Effector memory CD4-positive, alpha-beta T cell (primary cell): ENCODE results near the gene PAX7.

Source experiments
- DNase-seq, 3 donors: peaks; one replicate each; pipeline ENCODE4 v3.0.0-alpha.2; 2020
- H3K27ac ChIP-seq: 2 replicates; pipeline ENCODE4 v1.7.0; 2013; ENCODE audit warnings: mild to moderate bottlenecking, low read length, moderate library complexity; ENCODE audit not compliant: insufficient read depth, poor library complexity, severe bottlenecking
- H3K27me3 ChIP-seq: replicated peaks from 2 replicates; pipeline ENCODE4 v1.7.0; 2013; ENCODE audit warnings: mild to moderate bottlenecking, low read length; ENCODE audit not compliant: insufficient read depth, control insufficient read depth, poor library complexity, severe bottlenecking
- H3K36me3 ChIP-seq: 2 replicates; pipeline ENCODE4 v1.7.0; 2013; ENCODE audit warnings: mild to moderate bottlenecking, low read length, moderate library complexity; ENCODE audit not compliant: control insufficient read depth, insufficient read depth
- H3K4me1 ChIP-seq: 2 replicates; pipeline ENCODE4 v1.7.0; 2013; ENCODE audit warnings: low read length, mild to moderate bottlenecking; ENCODE audit not compliant: control insufficient read depth, insufficient read depth, poor library complexity, severe bottlenecking
- H3K4me3 ChIP-seq: 2 replicates; pipeline ENCODE4 v1.7.0; 2013; ENCODE audit warnings: low read length, low read depth, mild to moderate bottlenecking; ENCODE audit not compliant: insufficient read depth, poor library complexity, severe bottlenecking
- H3K9me3 ChIP-seq: 2 replicates; pipeline ENCODE4 v1.7.0; 2013; ENCODE audit warnings: mild to moderate bottlenecking, low read length, moderate library complexity; ENCODE audit not compliant: control insufficient read depth

PAX7 gene

DNA sequence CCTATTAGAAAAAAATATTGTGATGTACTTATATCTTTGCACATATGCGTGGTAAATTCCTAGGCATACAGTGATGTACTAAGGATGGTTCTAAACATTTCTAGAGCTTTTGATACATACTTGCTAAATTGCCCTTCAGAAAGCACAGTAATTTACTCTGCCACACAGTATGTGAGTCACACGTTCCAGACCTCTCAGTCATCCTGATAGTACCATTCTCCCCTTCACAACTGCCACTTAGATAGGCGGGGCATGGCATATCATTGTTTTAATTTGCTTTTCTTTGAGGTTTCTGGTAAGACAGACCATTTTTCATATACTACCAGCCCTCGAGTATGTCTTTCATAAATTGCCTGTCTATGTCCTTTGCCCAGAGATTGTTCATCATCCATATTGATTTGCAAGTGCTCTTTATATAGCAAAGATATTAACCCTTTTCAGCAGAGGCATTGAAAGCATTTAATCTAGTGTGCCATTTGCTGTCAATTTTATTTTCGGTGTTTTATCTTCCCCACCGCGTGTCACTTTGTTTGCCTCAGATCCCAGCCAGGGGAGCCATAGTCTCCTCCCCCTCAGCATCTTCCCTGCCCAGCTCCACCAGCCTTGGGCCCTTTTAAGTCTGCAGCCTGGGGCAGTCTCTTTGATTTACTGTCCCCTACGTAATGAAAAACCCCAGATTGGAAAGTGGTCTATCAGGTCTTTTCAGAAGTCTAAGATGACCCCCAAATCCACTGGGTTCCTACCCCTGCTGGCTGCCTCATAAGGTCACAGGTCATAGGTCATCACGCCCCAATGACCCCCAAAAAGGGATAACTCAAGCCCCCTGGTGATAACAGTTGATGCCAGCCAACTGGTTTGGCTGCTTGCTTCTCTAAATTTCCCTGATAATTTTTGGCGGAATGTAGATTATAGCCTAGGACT lies 11.8 kb upstream of the PAX7 start:
- Histone ChIP-seq H3K9me3 (no peaks in the 10 kb centered on the region), H3K27me3 (peaks cover 9% of the 10 kb centered on the region), H3K4me3 (no peak overlapping the region), H3K4me1 (no peaks in the 10 kb centered on the region), H3K27ac (no peak overlapping the region), H3K36me3 (no peaks in the 10 kb centered on the region)
- no peak for DNase-seq

DNA sequence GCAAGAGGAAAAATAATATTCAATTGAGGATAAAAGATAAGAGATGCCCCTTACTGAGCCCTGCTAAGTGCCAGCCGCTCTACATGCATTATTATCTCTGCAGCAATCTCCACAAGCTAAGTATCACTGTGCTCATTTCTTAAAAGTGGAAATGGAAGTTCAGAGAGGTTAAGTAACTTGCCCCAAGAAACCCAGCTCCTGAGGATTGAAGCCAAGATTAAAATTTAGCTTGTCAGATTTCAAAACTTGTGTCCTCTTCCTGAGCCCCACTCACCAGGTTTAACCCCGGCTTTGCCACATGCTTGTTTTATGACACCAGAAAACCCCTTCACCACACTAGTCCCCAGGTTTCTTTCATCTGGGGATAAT lies 11.2 kb upstream of the PAX7 start:
- Histone ChIP-seq H3K36me3 (no peaks in the 10 kb centered on the region), H3K9me3 (no peaks in the 10 kb centered on the region), H3K27ac (no peak overlapping the region), H3K4me3 (no peak overlapping the region), H3K4me1 (no peaks in the 10 kb centered on the region), H3K27me3 (peaks cover 3% of the 10 kb centered on the region)
- no peak for DNase-seq

DNA sequence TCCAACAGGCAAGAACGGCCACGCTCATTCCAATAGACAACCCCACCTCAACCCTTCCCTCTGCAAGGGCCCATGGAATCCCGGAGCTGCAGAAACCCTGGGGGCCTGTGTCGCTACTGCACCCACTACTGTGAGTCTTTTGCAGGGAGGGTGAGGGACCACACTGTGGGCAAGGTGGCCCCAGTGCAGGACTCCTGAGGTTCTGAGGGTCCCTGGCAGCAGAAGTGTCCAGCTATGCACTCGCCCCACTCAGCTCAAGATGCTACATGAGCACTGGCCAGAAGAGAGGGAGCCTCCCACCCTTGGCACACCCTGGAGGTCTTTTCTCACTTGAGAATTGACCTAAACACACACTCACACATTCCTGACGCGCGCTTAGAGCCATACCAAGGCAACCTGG lies 2.1 kb upstream of the PAX7 start:
- Histone ChIP-seq H3K27ac (no peak overlapping the region), H3K27me3 (peaks cover 30% of the 10 kb centered on the region), H3K9me3 (no peaks in the 10 kb centered on the region), H3K4me3 (no peak overlapping the region), H3K4me1 (no peaks in the 10 kb centered on the region), H3K36me3 (no peaks in the 10 kb centered on the region)
- no peak for DNase-seq

DNA sequence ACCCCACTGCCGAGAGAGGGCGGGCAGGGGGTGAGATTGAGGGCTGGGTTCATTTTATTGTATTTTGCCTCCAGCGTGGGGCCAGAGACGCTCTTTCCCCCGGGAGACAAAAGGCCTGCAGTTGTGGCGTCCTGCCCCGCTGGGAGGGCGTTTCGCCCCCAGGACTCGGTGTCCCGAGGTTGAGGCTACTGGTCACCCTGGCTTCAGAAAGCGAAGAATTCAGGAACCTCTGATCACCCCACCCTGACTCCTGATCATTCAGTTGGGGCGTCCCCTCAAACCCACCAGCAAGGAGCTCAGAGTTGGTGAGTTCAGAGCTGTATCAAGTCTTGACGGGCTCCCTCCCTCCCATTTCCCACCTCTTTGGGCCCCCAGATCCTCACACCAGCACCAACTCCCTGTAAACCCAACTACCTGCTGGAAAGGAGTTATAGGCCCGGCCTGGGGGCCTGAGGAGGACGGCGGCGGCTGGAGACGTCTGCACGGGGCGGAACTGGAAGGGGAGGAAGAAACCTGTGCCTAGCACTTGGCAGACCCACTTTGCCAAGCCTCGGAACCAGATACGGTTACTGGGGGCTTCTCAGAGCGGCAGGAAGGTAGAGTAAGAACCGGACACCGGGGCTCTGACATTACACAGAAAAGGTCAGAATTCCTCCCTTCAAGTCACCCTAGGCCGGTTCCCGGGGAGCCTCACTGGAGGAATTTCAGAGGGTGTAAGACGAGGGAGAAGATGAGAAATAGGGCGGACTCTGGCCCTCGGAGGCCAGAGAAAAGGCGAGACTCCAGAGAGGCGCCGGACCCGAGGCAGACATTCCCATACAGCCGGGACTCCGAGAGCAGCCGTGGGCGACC lies 761 bp upstream of the PAX7 start:
- no peaks in the 10 kb centered on the region for H3K4me1 ChIP-seq
- peaks cover 33% of the 10 kb centered on the region for H3K27me3 ChIP-seq
- no peak for DNase-seq

DNA sequence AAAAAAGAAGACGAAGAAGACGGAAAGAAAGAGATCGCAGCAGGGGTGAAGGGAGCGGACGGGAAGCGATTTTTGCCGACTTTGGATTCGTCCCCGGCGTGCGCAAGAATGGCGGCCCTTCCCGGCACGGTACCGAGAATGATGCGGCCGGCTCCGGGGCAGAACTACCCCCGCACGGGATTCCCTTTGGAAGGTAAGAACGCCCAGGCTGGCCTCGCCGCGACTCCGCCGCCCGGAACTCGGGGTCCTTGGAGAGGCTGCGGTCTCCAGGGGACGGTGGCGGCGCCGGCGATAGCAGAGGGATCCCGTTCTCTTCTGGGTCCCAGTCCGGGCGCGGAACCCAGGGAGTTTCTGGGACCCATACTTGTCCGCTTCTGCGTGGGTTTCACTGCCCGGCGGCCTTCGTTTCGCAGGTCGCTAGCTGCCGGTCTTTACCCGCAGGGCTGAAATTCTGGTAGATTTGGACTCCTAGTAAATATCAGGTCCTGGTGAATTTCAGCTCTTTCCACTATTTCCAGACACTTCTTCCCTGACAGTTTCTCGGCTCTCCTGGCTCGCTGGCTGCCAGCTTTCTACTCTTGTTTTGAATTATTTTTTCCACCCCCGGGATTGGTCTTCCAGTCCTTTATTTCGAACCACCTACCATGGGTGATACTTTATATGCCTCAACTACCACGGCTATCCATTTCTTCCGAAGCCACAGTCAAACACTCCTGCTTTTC lies 1.0 kb downstream of the PAX7 start:
- Histone ChIP-seq H3K9me3 (no peaks in the 10 kb centered on the region), H3K36me3 (no peaks in the 10 kb centered on the region), H3K4me3 (no peak overlapping the region), H3K27me3 (peaks cover 46% of the 10 kb centered on the region), H3K4me1 (no peaks in the 10 kb centered on the region), H3K27ac (no peak overlapping the region)
- no peak for DNase-seq

More for the DNA sequence above, 761 bp upstream of the PAX7 start:
- Histone ChIP-seq H3K27ac (no peak overlapping the region), H3K36me3 (no peaks in the 10 kb centered on the region), H3K9me3 (no peaks in the 10 kb centered on the region), H3K4me3 (no peak overlapping the region)

DNA sequence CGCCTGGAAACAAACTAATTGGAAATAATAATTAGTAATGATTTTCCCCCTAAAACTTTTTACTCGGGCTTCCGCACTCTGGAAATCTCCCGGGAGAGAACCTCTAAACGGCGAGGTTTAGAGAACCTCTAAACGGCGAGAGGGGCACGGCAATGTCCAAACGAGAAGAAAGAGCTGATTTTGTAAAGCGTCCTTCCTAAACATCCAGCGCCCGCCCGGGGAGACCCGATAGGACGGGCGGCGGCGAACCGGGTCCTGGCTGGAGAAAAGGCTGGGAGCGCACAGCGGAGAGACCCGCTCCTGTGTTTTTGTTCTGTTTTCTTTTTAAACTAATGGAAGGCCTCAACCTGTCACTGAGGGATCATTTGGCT lies 1.6 kb downstream of the PAX7 start:
- DNase-seq: no peak
- peaks cover 51% of the 10 kb centered on the region for H3K27me3 ChIP-seq
- no peak overlapping the region for H3K27ac ChIP-seq
- H3K4me3 ChIP-seq: no peak overlapping the region
- H3K9me3 ChIP-seq: no peaks in the 10 kb centered on the region
- no peaks in the 10 kb centered on the region for H3K36me3 ChIP-seq
- no peaks in the 10 kb centered on the region for H3K4me1 ChIP-seq

DNA sequence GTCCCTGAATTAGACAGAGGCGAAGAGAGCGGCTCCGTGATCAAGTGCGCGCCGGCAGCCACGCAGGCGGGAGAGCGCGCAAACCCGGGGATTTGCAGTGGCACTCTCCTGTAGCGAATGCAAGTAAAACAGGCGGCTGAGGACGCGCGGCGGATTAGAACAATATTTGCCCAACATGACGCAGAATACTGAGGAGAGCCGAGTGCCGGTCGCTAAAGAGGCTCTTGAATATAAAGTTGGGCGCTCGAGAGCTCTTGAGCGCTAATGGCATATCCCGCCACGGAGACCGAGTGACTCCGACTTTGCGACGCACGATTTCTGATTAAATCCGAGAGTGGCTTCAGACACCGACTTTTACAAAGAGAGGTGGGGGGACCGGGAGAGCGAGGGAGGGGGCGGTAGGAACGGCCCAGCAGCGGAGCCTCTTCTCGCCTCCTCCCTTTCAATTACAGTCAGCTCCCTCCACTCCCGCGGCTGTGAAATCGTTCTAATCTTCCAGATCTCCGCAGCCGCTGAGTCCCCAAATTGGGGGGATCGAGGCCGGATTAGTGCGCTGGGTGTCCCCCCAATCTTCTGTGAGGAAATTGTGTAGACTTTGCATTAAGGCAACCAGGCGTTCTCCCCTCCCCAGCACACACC lies 2.3 kb downstream of the PAX7 start:
- Histone ChIP-seq H3K4me1 (no peaks in the 10 kb centered on the region), H3K27ac (no peak overlapping the region), H3K27me3 (peaks cover 56% of the 10 kb centered on the region), H3K36me3 (no peaks in the 10 kb centered on the region), H3K9me3 (no peaks in the 10 kb centered on the region), H3K4me3 (no peak overlapping the region)
- DNase-seq: no peak

DNA sequence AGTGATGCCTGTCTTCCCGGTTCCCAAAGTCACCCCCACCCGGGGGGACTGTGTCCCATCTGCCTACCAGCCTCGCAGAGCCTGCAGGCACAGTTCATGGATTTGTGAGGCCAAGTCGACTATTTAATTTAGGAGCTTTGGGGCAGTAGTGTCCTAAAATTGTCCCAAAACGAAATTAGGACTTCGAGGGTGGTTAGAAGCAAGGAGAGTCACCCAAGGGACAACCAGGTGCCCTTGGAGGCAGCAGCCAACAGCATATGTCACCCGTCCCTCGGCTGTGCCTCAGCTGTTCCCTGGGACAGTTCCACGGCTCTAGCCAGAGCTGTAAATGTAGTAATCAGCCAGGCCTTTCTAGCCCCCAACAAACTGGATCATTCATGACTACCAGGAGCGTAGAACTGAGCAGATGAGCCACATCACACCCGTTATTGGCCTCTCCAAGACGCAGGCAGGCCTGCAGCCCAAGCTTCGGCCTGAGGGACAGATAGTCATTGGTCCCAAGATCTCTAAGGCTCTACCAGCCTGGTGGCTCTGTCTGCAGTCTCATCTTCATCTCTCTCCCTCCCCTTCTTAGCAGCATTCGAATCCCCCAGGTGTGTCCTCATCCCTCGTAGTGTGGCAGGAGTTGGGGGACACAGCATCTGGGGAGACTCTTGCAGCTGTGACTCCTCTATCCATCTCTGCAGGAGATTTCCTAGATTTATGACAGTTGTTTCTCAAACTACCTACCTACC lies 2.9 kb downstream of the PAX7 start:
- H3K27me3 ChIP-seq: peaks cover 62% of the 10 kb centered on the region
- H3K27ac ChIP-seq: no peak overlapping the region
- no peaks in the 10 kb centered on the region for H3K4me1 ChIP-seq
- H3K9me3 ChIP-seq: no peaks in the 10 kb centered on the region
- no peaks in the 10 kb centered on the region for H3K36me3 ChIP-seq
- no peak overlapping the region for H3K4me3 ChIP-seq
- no peak for DNase-seq

DNA sequence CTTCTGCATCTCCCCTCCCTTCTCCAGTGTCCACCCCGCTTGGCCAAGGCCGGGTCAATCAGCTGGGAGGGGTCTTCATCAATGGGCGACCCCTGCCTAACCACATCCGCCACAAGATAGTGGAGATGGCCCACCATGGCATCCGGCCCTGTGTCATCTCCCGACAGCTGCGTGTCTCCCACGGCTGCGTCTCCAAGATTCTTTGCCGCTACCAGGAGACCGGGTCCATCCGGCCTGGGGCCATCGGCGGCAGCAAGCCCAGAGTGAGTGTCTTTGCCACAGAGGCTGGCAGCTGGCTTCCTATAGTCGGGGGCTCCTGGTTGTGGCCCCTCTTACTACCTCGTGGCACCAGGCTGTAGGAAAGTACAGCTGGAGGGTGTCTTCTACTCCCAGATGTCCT lies 3.6 kb downstream of the PAX7 start:
- Histone ChIP-seq H3K27ac (no peak overlapping the region), H3K4me3 (no peak overlapping the region), H3K27me3 (peaks cover 67% of the 10 kb centered on the region), H3K36me3 (no peaks in the 10 kb centered on the region), H3K9me3 (no peaks in the 10 kb centered on the region), H3K4me1 (no peaks in the 10 kb centered on the region)
- DNase-seq: no peak
